Calu3 (cell line): ENCODE results near the gene HIC1. TPM values are rescaled to one million over a fixed set of nuclear protein-coding genes. Genes with fewer than 3 reads are reported as not detected.

ENCODE experiments used
- BruUV-seq: library from RNA; stranded (reverse); fragments of 400-500 nt; replicated peaks from 2 replicates; lab custom pipeline; 2021; lab: Mats Ljungman, UMichigan
- CTCF ChIA-PET: fragments of 300-600 bp; sonication (Branson Sonifier 250); formaldehyde crosslinking; loops from one replicate; lab custom pipeline; 2022; ENCODE audit warnings: antibody characterized with exemption; lab: Charles Lee
- DNase-seq: peaks from one replicate; pipeline ENCODE4 v3.0.0; 2022
- H3K27ac Mint-ChIP-seq: one replicate; pipeline ENCODE4 v1.8.0; 2022; ENCODE audit warnings: mixed read lengths; ENCODE audit not compliant: unreplicated experiment
- H3K27me3 Mint-ChIP-seq: one replicate; pipeline ENCODE4 v1.8.0; 2022; ENCODE audit warnings: mixed read lengths; ENCODE audit not compliant: unreplicated experiment
- H3K36me3 Mint-ChIP-seq: one replicate; pipeline ENCODE4 v1.8.0; 2022; ENCODE audit warnings: mild to moderate bottlenecking, moderate library complexity, mixed read lengths; ENCODE audit not compliant: insufficient read depth, unreplicated experiment
- H3K4me1 Mint-ChIP-seq: one replicate; pipeline ENCODE4 v1.8.0; 2022; ENCODE audit warnings: mild to moderate bottlenecking, low read depth, mixed read lengths; ENCODE audit not compliant: unreplicated experiment
- H3K4me3 Mint-ChIP-seq: one replicate; pipeline ENCODE4 v1.8.0; 2022; ENCODE audit warnings: mild to moderate bottlenecking, low read depth, moderate library complexity, mixed read lengths; ENCODE audit not compliant: unreplicated experiment
- H3K9me3 Mint-ChIP-seq: one replicate; pipeline ENCODE4 v1.8.0; 2022; ENCODE audit warnings: low read depth, mixed read lengths; ENCODE audit not compliant: unreplicated experiment
- CTCF ChIP-seq: fragments of 200-600 bp; IDR thresholded peaks from one replicate; pipeline ENCODE4 v1.8.0; 2022; ENCODE audit warnings: antibody characterized with exemption; ENCODE audit not compliant: unreplicated experiment
- intact Hi-C: fragments of 100-400 bp; cut with micrococcal nuclease; formaldehyde crosslinking; loops from one replicate; pipeline ENCODE4 v1.10.0; 2022; ENCODE audit not compliant: unreplicated experiment
- total RNA-seq: library from RNA; stranded (reverse); gene quantifications from 2 replicates; pipeline ENCODE4 v1.2.3, GENCODE V29; 2022

HIC1 gene
- total RNA-seq, 1 experiment from 2014 or later = 1.2 TPM

GRCh38 chr17:2058586-2059546 lies 4.0 kb downstream of the HIC1 start:
- CTCF ChIA-PET = interaction anchor here (0.5 to 1.7 kb wide), 5 partner anchors 9 to 186 kb away, joined by 3 to 19 read pairs (median 3); no protein-coding TSS in a partner anchor
- peaks cover 1% of the 10 kb centered on the region for H3K27me3 Mint-ChIP-seq
- H3K4me1 Mint-ChIP-seq = no peaks in the 10 kb centered on the region
- no peaks in the 10 kb centered on the region for H3K36me3 Mint-ChIP-seq
- no peak overlapping the region for H3K4me3 Mint-ChIP-seq
- intact Hi-C loops = loop anchor here (1.0 kb wide), 1 partner anchor 185 kb away; no protein-coding TSS in a partner anchor
- peak; percentile 82 for DNase-seq
- no peak overlapping the region for H3K27ac Mint-ChIP-seq
- BruUV-seq = no TSS peak
- H3K9me3 Mint-ChIP-seq = no peaks in the 10 kb centered on the region
- TF ChIP-seq CTCF = peak; percentile 47

GRCh38 chr17:2059547-2060384 lies 4.9 kb downstream of the HIC1 start:
- Mint-ChIP-seq H3K27me3 (no peaks in the 10 kb centered on the region), H3K9me3 (no peaks in the 10 kb centered on the region), H3K4me3 (no peak overlapping the region), H3K36me3 (no peaks in the 10 kb centered on the region), H3K4me1 (no peaks in the 10 kb centered on the region), H3K27ac (no peak overlapping the region)
- TF ChIP-seq CTCF = no peak
- intact Hi-C loops = no loop called here
- no peak for DNase-seq
- BruUV-seq = no TSS peak
- CTCF ChIA-PET = interaction anchor here (0.5 to 0.8 kb wide), 2 partner anchors 40 to 185 kb away, joined by 3 read pairs; no protein-coding TSS in a partner anchor

GRCh38 chr17:2060385-2060658 lies 5.4 kb downstream of the HIC1 start:
- no peak for DNase-seq
- CTCF ChIA-PET = interaction anchor here (0.8 kb wide), 1 partner anchor 184 kb away, joined by 3 read pairs; no protein-coding TSS in a partner anchor

More at GRCh38 chr17:2060385-2060658, 5.4 kb downstream of the HIC1 start:
- no peak overlapping the region for H3K27ac Mint-ChIP-seq
- H3K9me3 Mint-ChIP-seq = no peaks in the 10 kb centered on the region
- H3K36me3 Mint-ChIP-seq = no peaks in the 10 kb centered on the region
- no peaks in the 10 kb centered on the region for H3K27me3 Mint-ChIP-seq
- intact Hi-C loops = no loop called here
- no peaks in the 10 kb centered on the region for H3K4me1 Mint-ChIP-seq
- H3K4me3 Mint-ChIP-seq = no peak overlapping the region
- no peak for TF ChIP-seq CTCF
- BruUV-seq = no TSS peak
